Coronary artery (tissue), 2 donors: ENCODE data around the gene MYOF.
A peak's percentile ranks its signal among the peaks of the same experiment; 100 is the strongest.

ENCODE experiments used
- DNase-seq: peaks from one replicate; pipeline ENCODE4 v3.0.0-alpha.2; 2017; ENCODE audit warnings: low spot score
- H3K27ac ChIP-seq, 2 donors: fragments of 200-600 bp; sonication (generic); one replicate each; pipeline ENCODE4 v1.5.1; 2016 to 2019
- H3K4me3 ChIP-seq: fragments of 200-600 bp; sonication (generic); 2 replicates; pipeline ENCODE4 v1.5.1; 2016; ENCODE audit warnings: mild to moderate bottlenecking, moderate library complexity
- CTCF ChIP-seq: fragments of 200-600 bp; sonication (generic); IDR thresholded peaks from one replicate; pipeline ENCODE4 v1.5.1; 2019; ENCODE audit warnings: antibody characterized with exemption

The MYOF gene

GRCh38 chr10:93346694-93347093 lies 135.4 kb downstream of the MYOF start:
- Histone ChIP-seq H3K27ac (peak overlapping the region in 1 of 2 donors; percentile 33), H3K4me3 (no peak overlapping the region)
- no peak for DNase-seq
- TF ChIP-seq CTCF = no peak

GRCh38 chr10:93346108-93346507 lies 136.0 kb downstream of the MYOF start:
- TF ChIP-seq CTCF = no peak
- Histone ChIP-seq H3K4me3 (no peak overlapping the region), H3K27ac (peak overlapping the region in 1 of 2 donors; percentile 33)
- DNase-seq = no peak

- no peak for TF ChIP-seq CTCF
- Histone ChIP-seq H3K4me3 (no peak overlapping the region), H3K27ac (peak overlapping the region in 1 of 2 donors; percentile 29)
- no peak for DNase-seq
Measured at GRCh38 chr10:93344691-93345090, 137.4 kb downstream of the MYOF start.

GRCh38 chr10:93342921-93343320 lies 139.2 kb downstream of the MYOF start:
- no peak for TF ChIP-seq CTCF

GRCh38 chr10:93342366-93342765 lies 139.8 kb downstream of the MYOF start:
- Histone ChIP-seq H3K4me3 (no peak overlapping the region), H3K27ac (no peak overlapping the region)
- DNase-seq = no peak
- TF ChIP-seq CTCF = no peak

More at GRCh38 chr10:93342921-93343320, 139.2 kb downstream of the MYOF start:
- no peak overlapping the region for H3K4me3 ChIP-seq
- no peak for DNase-seq
- no peak overlapping the region for H3K27ac ChIP-seq

GRCh38 chr10:93337309-93337721 lies 144.8 kb downstream of the MYOF start:
- Histone ChIP-seq H3K4me3 (no peak overlapping the region), H3K27ac (no peak overlapping the region)
- DNase-seq = peak; percentile 29
- no peak for TF ChIP-seq CTCF

GRCh38 chr10:93336678-93337077 lies 145.5 kb downstream of the MYOF start:
- no peak for TF ChIP-seq CTCF
- DNase-seq = no peak
- Histone ChIP-seq H3K27ac (no peak overlapping the region), H3K4me3 (no peak overlapping the region)
